Natural killer cell (primary cell): ENCODE data around the gene FBXO28. TPM values are rescaled to one million over a fixed set of nuclear protein-coding genes. Genes with fewer than 3 reads are reported as not detected.
"Not testable (repeated sequence)": the region's sequence is repeated elsewhere in the genome, so short reads cannot be mapped to it uniquely, and the experiment has no call there.

Source experiments
- ATAC-seq, 3 donors: fragments of 150-1000 bp in 2 of 3; fragments of 200-7000 bp in 1 of 3; cut with Tn5 transposase; 1 replicate in 1 of 3; 2 replicates in 2 of 3; pipeline ENCODE4 v1.10.0; 2021; ENCODE audit warnings: mild to moderate bottlenecking in 2 of 3, moderate library complexity in 2 of 3
- DNase-seq, 2 donors: peaks; one replicate each; pipeline versions ENCODE4 v3.0.0 to v3.0.0-alpha.2; 2013 to 2021; ENCODE audit warnings: mixed read lengths in 1 of 2
- H3K27ac ChIP-seq: one replicate; pipeline ENCODE4 v1.5.1; 2013; ENCODE audit warnings: mild to moderate bottlenecking, low read length
- H3K27me3 ChIP-seq: one replicate; pipeline ENCODE4 v1.6.1; 2013; ENCODE audit warnings: low read length; ENCODE audit not compliant: control insufficient read depth, insufficient read depth
- H3K36me3 ChIP-seq: one replicate; pipeline ENCODE4 v1.6.1; 2013; ENCODE audit warnings: low read length; ENCODE audit not compliant: control insufficient read depth, insufficient read depth
- H3K4me1 ChIP-seq: one replicate; pipeline ENCODE4 v1.6.1; 2013; ENCODE audit warnings: low read length; ENCODE audit not compliant: control insufficient read depth, insufficient read depth
- H3K4me3 ChIP-seq: one replicate; pipeline ENCODE4 v1.5.1; 2013; ENCODE audit warnings: low read length
- H3K9me3 ChIP-seq: one replicate; pipeline ENCODE4 v1.6.1; 2013; ENCODE audit warnings: low read length; ENCODE audit not compliant: control insufficient read depth, insufficient read depth
- H3K27ac Mint-ChIP-seq, 2 donors: one replicate each; pipeline ENCODE4 v1.8.0; 2022; ENCODE audit warnings: mild to moderate bottlenecking in 2 of 2, mixed read lengths in 2 of 2, moderate library complexity in 1 of 2
- H3K27me3 Mint-ChIP-seq, 2 donors: one replicate each; pipeline ENCODE4 v1.8.0; 2022; ENCODE audit warnings: low read depth in 2 of 2, mixed read lengths in 2 of 2
- H3K36me3 Mint-ChIP-seq: one replicate; pipeline ENCODE4 v1.8.0; 2022; ENCODE audit warnings: mixed read lengths
- H3K4me1 Mint-ChIP-seq, 2 donors: one replicate each; pipeline ENCODE4 v1.8.0; 2022; ENCODE audit warnings: mixed read lengths in 2 of 2
- H3K4me3 Mint-ChIP-seq: one replicate; pipeline ENCODE4 v1.8.0; 2022; ENCODE audit warnings: mild to moderate bottlenecking, moderate library complexity, mixed read lengths
- H3K9me3 Mint-ChIP-seq, 2 donors: one replicate each; pipeline ENCODE4 v1.8.0; 2022; ENCODE audit warnings: mixed read lengths in 2 of 2
- WGBS: methylation state at CpG from one replicate; pipeline ENCODE4 v1.1.7; 2013; ENCODE audit warnings: missing lambda C conversion rate; ENCODE audit not compliant: insufficient coverage; 5-methylcytosine and 5-hydroxymethylcytosine counted together
- intact Hi-C: fragments of 100-400 bp; cut with micrococcal nuclease; formaldehyde crosslinking; loops from one replicate; pipeline ENCODE4 v1.14.2; 2022
- total RNA-seq, 4 donors: library from RNA; stranded (reverse); fragments of 120-200 nt in 1 of 4; gene quantifications; one replicate each; pipeline versions ENCODE4 v1.2.3 to v1.2.4, GENCODE V29; 2013 to 2022
- TF ChIP-seq, protein P1 (sequence below): fragments of 200-600 bp; IDR thresholded peaks from one replicate; pipeline ENCODE4 v1.8.0; 2022; ENCODE audit warnings: antibody characterized with exemption

FBXO28 gene
- total RNA-seq, 3 donors from 2014 or later (not counting 1 experiment from before 2014, with no cell fraction given): 26.2 to 28.4 (median 28.1) TPM

- TF ChIP-seq, protein P1, sequence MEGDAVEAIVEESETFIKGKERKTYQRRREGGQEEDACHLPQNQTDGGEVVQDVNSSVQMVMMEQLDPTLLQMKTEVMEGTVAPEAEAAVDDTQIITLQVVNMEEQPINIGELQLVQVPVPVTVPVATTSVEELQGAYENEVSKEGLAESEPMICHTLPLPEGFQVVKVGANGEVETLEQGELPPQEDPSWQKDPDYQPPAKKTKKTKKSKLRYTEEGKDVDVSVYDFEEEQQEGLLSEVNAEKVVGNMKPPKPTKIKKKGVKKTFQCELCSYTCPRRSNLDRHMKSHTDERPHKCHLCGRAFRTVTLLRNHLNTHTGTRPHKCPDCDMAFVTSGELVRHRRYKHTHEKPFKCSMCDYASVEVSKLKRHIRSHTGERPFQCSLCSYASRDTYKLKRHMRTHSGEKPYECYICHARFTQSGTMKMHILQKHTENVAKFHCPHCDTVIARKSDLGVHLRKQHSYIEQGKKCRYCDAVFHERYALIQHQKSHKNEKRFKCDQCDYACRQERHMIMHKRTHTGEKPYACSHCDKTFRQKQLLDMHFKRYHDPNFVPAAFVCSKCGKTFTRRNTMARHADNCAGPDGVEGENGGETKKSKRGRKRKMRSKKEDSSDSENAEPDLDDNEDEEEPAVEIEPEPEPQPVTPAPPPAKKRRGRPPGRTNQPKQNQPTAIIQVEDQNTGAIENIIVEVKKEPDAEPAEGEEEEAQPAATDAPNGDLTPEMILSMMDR: no peak
- H3K9me3 ChIP-seq: no peaks in the 10 kb centered on the region
- no peaks in the 10 kb centered on the region for H3K36me3 ChIP-seq
- H3K4me3 Mint-ChIP-seq: no peak overlapping the region
- no peak overlapping the region for H3K27ac Mint-ChIP-seq
- no peaks in the 10 kb centered on the region for H3K9me3 Mint-ChIP-seq
- ATAC-seq: no peak
- no peak for DNase-seq
- no peak overlapping the region for H3K27ac ChIP-seq
- H3K4me3 ChIP-seq: no peak overlapping the region
- peaks cover 10 to 55% of the 10 kb centered on the region in 2 donors for H3K27me3 Mint-ChIP-seq
- H3K27me3 ChIP-seq: no peaks in the 10 kb centered on the region
- WGBS: 84% methylated on average over 2 of the region's 3 CpGs
- H3K36me3 Mint-ChIP-seq: no peaks in the 10 kb centered on the region
- H3K4me1 ChIP-seq: no peaks in the 10 kb centered on the region
- no peaks in the 10 kb centered on the region for H3K4me1 Mint-ChIP-seq
- intact Hi-C loops: no loop called here
Observed at GRCh38 chr1:224069138-224069537, 44.8 kb upstream of the FBXO28 start.

GRCh38 chr1:224070521-224070920, 43.4 kb upstream of the FBXO28 start:
- 86% methylated on average over 1 of the region's 2 CpGs for WGBS
- H3K4me3 ChIP-seq: no peak overlapping the region
- no peaks in the 10 kb centered on the region for H3K4me1 ChIP-seq
- Mint-ChIP-seq H3K36me3 (no peaks in the 10 kb centered on the region), H3K9me3 (no peaks in the 10 kb centered on the region), H3K4me1 (no peaks in the 10 kb centered on the region), H3K4me3 (no peak overlapping the region), H3K27ac (no peak overlapping the region), H3K27me3 (peaks cover 16 to 68% of the 10 kb centered on the region in 2 donors)
- H3K27me3 ChIP-seq: no peaks in the 10 kb centered on the region
- TF ChIP-seq, protein P1: no peak
- H3K36me3 ChIP-seq: no peaks in the 10 kb centered on the region
- H3K9me3 ChIP-seq: no peaks in the 10 kb centered on the region
- intact Hi-C loops: no loop called here
- H3K27ac ChIP-seq: no peak overlapping the region
- ATAC-seq (no peak), DNase-seq (no peak)

DNA sequence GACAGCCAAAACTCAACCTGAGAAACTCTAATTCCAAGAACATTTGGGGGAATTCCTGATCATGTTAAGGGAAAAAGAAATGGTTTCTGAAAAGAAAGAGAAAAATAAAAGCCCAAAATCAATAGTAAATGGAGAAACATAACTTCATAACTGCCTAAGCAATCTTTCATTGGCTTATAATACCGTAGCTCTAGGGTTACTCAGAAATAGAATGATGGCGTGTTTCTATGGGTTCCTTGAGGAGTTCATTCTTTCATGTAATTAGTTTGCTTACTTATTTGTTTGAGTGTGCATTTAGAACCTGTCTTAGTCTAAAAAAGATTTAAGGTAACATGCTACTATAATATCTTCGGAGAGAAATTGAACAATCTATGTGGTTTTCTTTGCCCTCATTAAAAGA, 37.5 kb upstream of the FBXO28 start:
- H3K9me3 ChIP-seq: no peaks in the 10 kb centered on the region
- no peaks in the 10 kb centered on the region for H3K4me1 ChIP-seq
- ATAC-seq: no peak
- Mint-ChIP-seq H3K27ac (no peak overlapping the region), H3K36me3 (no peaks in the 10 kb centered on the region), H3K27me3 (peaks cover 19 to 54% of the 10 kb centered on the region in 2 donors), H3K9me3 (no peaks in the 10 kb centered on the region), H3K4me1 (no peaks in the 10 kb centered on the region), H3K4me3 (no peak overlapping the region)
- no peak for DNase-seq
- H3K27me3 ChIP-seq: no peaks in the 10 kb centered on the region
- H3K27ac ChIP-seq: no peak overlapping the region
- H3K4me3 ChIP-seq: no peak overlapping the region
- H3K36me3 ChIP-seq: no peaks in the 10 kb centered on the region
- intact Hi-C loops: no loop called here
- 86% methylated on average over 2 of the region's 3 CpGs for WGBS
- TF ChIP-seq, protein P1: no peak

GRCh38 chr1:224079644-224080043, 34.3 kb upstream of the FBXO28 start:
- H3K27ac ChIP-seq, H3K4me3 Mint-ChIP-seq, H3K4me1 ChIP-seq, H3K27ac Mint-ChIP-seq, H3K9me3 ChIP-seq, intact Hi-C loops, H3K4me1 Mint-ChIP-seq, H3K27me3 ChIP-seq, DNase-seq, H3K36me3 ChIP-seq, H3K9me3 Mint-ChIP-seq, H3K36me3 Mint-ChIP-seq, H3K4me3 ChIP-seq, ATAC-seq: not testable (repeated sequence)
- 91% methylated on average over 9 of the region's 9 CpGs for WGBS
- peaks cover 12 to 49% of the 10 kb centered on the region in 2 donors for H3K27me3 Mint-ChIP-seq
